Brain microvascular endothelial cell (primary cell): Measurements from ENCODE around the gene TIAM2.
"Not testable (repeated sequence)": the region's sequence is repeated elsewhere in the genome, so short reads cannot be mapped to it uniquely, and the experiment has no call there.

Experiments
- DNase-seq: peaks from one replicate; pipeline ENCODE4 v3.0.0-alpha.2; 2020
- H3K27ac ChIP-seq: fragments of 250-450 bp; sonication (Bioruptor Pico); 2 replicates; pipeline ENCODE4 v1.5.1; 2020; ENCODE audit warnings: mild to moderate bottlenecking, moderate library complexity
- H3K27me3 ChIP-seq: fragments of 250-450 bp; sonication (Bioruptor Pico); replicated peaks from 2 replicates; pipeline ENCODE4 v1.5.1; 2020; ENCODE audit warnings: mild to moderate bottlenecking
- H3K36me3 ChIP-seq: fragments of 250-450 bp; sonication (Bioruptor Pico); replicated peaks from 2 replicates; pipeline ENCODE4 v1.5.1; 2020; ENCODE audit warnings: mild to moderate bottlenecking
- H3K4me3 ChIP-seq: 2 replicates; pipeline ENCODE4 v1.5.1; 2011; ENCODE audit warnings: low read depth, mild to moderate bottlenecking, control low read depth, low read length, moderate library complexity
- CTCF ChIP-seq: IDR thresholded peaks from 2 replicates; pipeline ENCODE4 v1.5.1; 2011; ENCODE audit warnings: low read depth, mild to moderate bottlenecking, moderate library complexity, low read length, control low read depth, inconsistent platforms; ENCODE audit errors: missing control alignments
- in situ Hi-C: cut with HindIII; loops from 2 replicates; pipeline ENCODE4 v1.10.0; 2017; ENCODE audit warnings: low sequenced_read_pairs, low pct_ligation_motif_present

TIAM2 gene

GRCh38 chr6:155011809-155012291 is 16.7 kb downstream of the TIAM2 start:
- in situ Hi-C loops = no loop called here
- no peak overlapping the region for H3K4me3 ChIP-seq

GRCh38 chr6:155013457-155013876 is 18.4 kb downstream of the TIAM2 start:
- no peaks in the 10 kb centered on the region for H3K27me3 ChIP-seq
- no peaks in the 10 kb centered on the region for H3K36me3 ChIP-seq
- no peak overlapping the region for H3K27ac ChIP-seq
- no peak overlapping the region for H3K4me3 ChIP-seq
- no peak for TF ChIP-seq CTCF
- no peak for DNase-seq
- in situ Hi-C loops = no loop called here

More at GRCh38 chr6:155011809-155012291, 16.7 kb downstream of the TIAM2 start:
- no peaks in the 10 kb centered on the region for H3K36me3 ChIP-seq
- no peak overlapping the region for H3K27ac ChIP-seq
- no peaks in the 10 kb centered on the region for H3K27me3 ChIP-seq
- no peak for TF ChIP-seq CTCF
- no peak for DNase-seq

- no peak overlapping the region for H3K27ac ChIP-seq
- H3K27me3 ChIP-seq = no peaks in the 10 kb centered on the region
- DNase-seq = no peak
- no peak overlapping the region for H3K4me3 ChIP-seq
- in situ Hi-C loops = no loop called here
- no peak for TF ChIP-seq CTCF
- no peaks in the 10 kb centered on the region for H3K36me3 ChIP-seq
Observed at GRCh38 chr6:155014137-155014536, 19.0 kb downstream of the TIAM2 start.

- in situ Hi-C loops = no loop called here
- Histone ChIP-seq H3K4me3 (no peak overlapping the region), H3K27me3 (no peaks in the 10 kb centered on the region), H3K36me3 (no peaks in the 10 kb centered on the region), H3K27ac (no peak overlapping the region)
- TF ChIP-seq CTCF = no peak
- peak; percentile 56 for DNase-seq
Observed at GRCh38 chr6:155014670-155015300, 19.7 kb downstream of the TIAM2 start.

- H3K36me3 ChIP-seq, H3K27me3 ChIP-seq, H3K27ac ChIP-seq, in situ Hi-C loops, DNase-seq, H3K4me3 ChIP-seq: not testable (repeated sequence)
Observed at GRCh38 chr6:155018415-155018814, 23.3 kb downstream of the TIAM2 start.

- no peak for DNase-seq
- Histone ChIP-seq H3K36me3 (no peaks in the 10 kb centered on the region), H3K27ac (no peak overlapping the region), H3K27me3 (no peaks in the 10 kb centered on the region), H3K4me3 (no peak overlapping the region)
- TF ChIP-seq CTCF = no peak
- in situ Hi-C loops = no loop called here
Observed at GRCh38 chr6:155021680-155022079, 26.6 kb downstream of the TIAM2 start.
